ENCODE measurements around the gene MAP2K7.

MAP2K7 gene

GRCh38 chr19:7932930-7933300 is 29.2 kb downstream of the MAP2K7 start:
- TF ChIP-seq POLR2AphosphoS5 (IDR thresholded peaks at IDR 0.05; ENCODE audit: low read depth, low read length) (no peak), TAF1 (IDR thresholded peaks at IDR 0.05; ENCODE audit: borderline replicate concordance, low read depth, low read length) (no peak), POLR2A (IDR thresholded peaks at IDR 0.05; ENCODE audit: low read depth, low read length) (no peak)
- no peak for DNase-seq (ENCODE audit: insufficient read length)
- no peak for FAIRE-seq

GRCh38 chr19:7933411-7933810 is 29.7 kb downstream of the MAP2K7 start:
- no peak for DNase-seq (ENCODE audit: insufficient read length)
- FAIRE-seq = no peak
- TF ChIP-seq POLR2A (IDR thresholded peaks at IDR 0.05; ENCODE audit: low read depth, low read length) (no peak), POLR2AphosphoS5 (IDR thresholded peaks at IDR 0.05; ENCODE audit: low read depth, low read length) (no peak), TAF1 (IDR thresholded peaks at IDR 0.05; ENCODE audit: borderline replicate concordance, low read depth, low read length) (no peak)

GRCh38 chr19:7933828-7934725 is 30.4 kb downstream of the MAP2K7 start:
- FAIRE-seq (no peak), DNase-seq (ENCODE audit: insufficient read length) (no peak)
- TF ChIP-seq POLR2AphosphoS5 (IDR thresholded peaks at IDR 0.05; ENCODE audit: low read depth, low read length) (no peak), TAF1 (IDR thresholded peaks at IDR 0.05; ENCODE audit: borderline replicate concordance, low read depth, low read length) (no peak), POLR2A (IDR thresholded peaks at IDR 0.05; ENCODE audit: low read depth, low read length) (no peak)

- no peak for TF ChIP-seq POLR2A (IDR thresholded peaks at IDR 0.05; ENCODE audit: low read depth, low read length)
- TF ChIP-seq POLR2AphosphoS5 (IDR thresholded peaks at IDR 0.05; ENCODE audit: low read depth, low read length) = no peak
- no peak for TF ChIP-seq TAF1 (IDR thresholded peaks at IDR 0.05; ENCODE audit: borderline replicate concordance, low read depth, low read length)
- DNase-seq (ENCODE audit: insufficient read length) = no peak
- FAIRE-seq = no peak
Observed at GRCh38 chr19:7934766-7935165, 31.1 kb downstream of the MAP2K7 start.

GRCh38 chr19:7940841-7941240 is 37.2 kb downstream of the MAP2K7 start:
- FAIRE-seq (no peak), DNase-seq (ENCODE audit: insufficient read length) (no peak)
- TF ChIP-seq POLR2A (IDR thresholded peaks at IDR 0.05; ENCODE audit: low read depth, low read length) (no peak), POLR2AphosphoS5 (IDR thresholded peaks at IDR 0.05; ENCODE audit: low read depth, low read length) (no peak), TAF1 (IDR thresholded peaks at IDR 0.05; ENCODE audit: borderline replicate concordance, low read depth, low read length) (no peak)

- TF ChIP-seq POLR2A (IDR thresholded peaks at IDR 0.05; ENCODE audit: low read depth, low read length) (no peak), POLR2AphosphoS5 (IDR thresholded peaks at IDR 0.05; ENCODE audit: low read depth, low read length) (no peak), TAF1 (IDR thresholded peaks at IDR 0.05; ENCODE audit: borderline replicate concordance, low read depth, low read length) (no peak)
- FAIRE-seq = no peak
- no peak for DNase-seq (ENCODE audit: insufficient read length)
Observed at GRCh38 chr19:7941895-7942596, 38.4 kb downstream of the MAP2K7 start.

GRCh38 chr19:7942981-7943443 is 39.3 kb downstream of the MAP2K7 start:
- TF ChIP-seq POLR2AphosphoS5 (IDR thresholded peaks at IDR 0.05; ENCODE audit: low read depth, low read length) = no peak
- TF ChIP-seq POLR2A (IDR thresholded peaks at IDR 0.05; ENCODE audit: low read depth, low read length) = no peak
- no peak for TF ChIP-seq TAF1 (IDR thresholded peaks at IDR 0.05; ENCODE audit: borderline replicate concordance, low read depth, low read length)
- FAIRE-seq = no peak
- no peak for DNase-seq (ENCODE audit: insufficient read length)

GRCh38 chr19:7943444-7944176 is 39.9 kb downstream of the MAP2K7 start, which contains the start of gene TIMM44:
Gene TIMM44 (minus strand): TSS chr19:7943666. CDS start chr19:7943651, 15 bp downstream.
- TF ChIP-seq POLR2AphosphoS5 (IDR thresholded peaks at IDR 0.05; ENCODE audit: low read depth, low read length) = peak; percentile 97
- TF ChIP-seq POLR2A (IDR thresholded peaks at IDR 0.05; ENCODE audit: low read depth, low read length) = peak; percentile 97
- peak; percentile 92 for TF ChIP-seq TAF1 (IDR thresholded peaks at IDR 0.05; ENCODE audit: borderline replicate concordance, low read depth, low read length)
- DNase-seq (ENCODE audit: insufficient read length) (peak; percentile 96), FAIRE-seq (peak; percentile 100)

GRCh38 chr19:7944177-7944761 is 40.6 kb downstream of the MAP2K7 start:
- DNase-seq (ENCODE audit: insufficient read length) (peak; percentile 58), FAIRE-seq (peak; percentile 94)
- TF ChIP-seq POLR2A (IDR thresholded peaks at IDR 0.05; ENCODE audit: low read depth, low read length) (no peak), POLR2AphosphoS5 (IDR thresholded peaks at IDR 0.05; ENCODE audit: low read depth, low read length) (no peak), TAF1 (IDR thresholded peaks at IDR 0.05; ENCODE audit: borderline replicate concordance, low read depth, low read length) (no peak)

- DNase-seq (ENCODE audit: insufficient read length) (no peak), FAIRE-seq (no peak)
- TF ChIP-seq POLR2A (IDR thresholded peaks at IDR 0.05; ENCODE audit: low read depth, low read length) = no peak
- no peak for TF ChIP-seq TAF1 (IDR thresholded peaks at IDR 0.05; ENCODE audit: borderline replicate concordance, low read depth, low read length)
- no peak for TF ChIP-seq POLR2AphosphoS5 (IDR thresholded peaks at IDR 0.05; ENCODE audit: low read depth, low read length)
Observed at GRCh38 chr19:7947939-7948338, 44.3 kb downstream of the MAP2K7 start.

GRCh38 chr19:7953060-7953459 is 49.4 kb downstream of the MAP2K7 start:
- DNase-seq (ENCODE audit: insufficient read length) (no peak), FAIRE-seq (no peak)
- no peak for TF ChIP-seq TAF1 (IDR thresholded peaks at IDR 0.05; ENCODE audit: borderline replicate concordance, low read depth, low read length)
- TF ChIP-seq POLR2AphosphoS5 (IDR thresholded peaks at IDR 0.05; ENCODE audit: low read depth, low read length) = no peak
